ENCODE data around the gene DYNLT2. TPM values are rescaled to one million over a fixed set of nuclear protein-coding genes. Genes with fewer than 3 reads are reported as not detected.

The DYNLT2 gene
- total and polyA plus RNA-seq, 2 of the 13 experiments (the other 11 are each of a cell fraction or from before 2014, with no cell fraction given) = 2.1 to 4.3 TPM

- TF ChIP-seq BCLAF1 (IDR thresholded peaks at IDR 0.05) = no peak
- TF ChIP-seq REST (IDR thresholded peaks at IDR 0.05; ENCODE audit: borderline replicate concordance in 1 of 2, low read depth in 1 of 2, low read length in 2 of 2) = peak in 1 of 2 experiments; percentile 41; a peak in 2 of 4 replicates
- TF ChIP-seq NAIF1 (CRISPR knock-in tag; IDR thresholded peaks at IDR 0.05; ENCODE audit: borderline replicate concordance) = peak; percentile 82; the same call in 1 of the 2 replicates
- TF ChIP-seq ZNF800 (CRISPR knock-in tag; IDR thresholded peaks at IDR 0.05) = no peak; the same call in 1 of the 2 replicates
- TF ChIP-seq ZUFSP (CRISPR knock-in tag; IDR thresholded peaks at IDR 0.05; ENCODE audit: borderline replicate concordance) = no peak
- peak; percentile 84; the same call in 1 of the 2 replicates for TF ChIP-seq ZNF44 (CRISPR knock-in tag; IDR thresholded peaks at IDR 0.05)
- TF ChIP-seq RFX1 (IDR thresholded peaks at IDR 0.05) = no peak
- TF ChIP-seq ZNF225 (CRISPR knock-in tag; IDR thresholded peaks at IDR 0.05) = no peak; the same call in none of the 2 replicates
- no peak; the same call in 1 of the 2 replicates for TF ChIP-seq ZNF552 (CRISPR knock-in tag; IDR thresholded peaks at IDR 0.05; ENCODE audit: borderline replicate concordance)
- no peak for TF ChIP-seq XRCC5 (optimal IDR thresholded peaks at IDR 0.05; ENCODE audit: low read length)
- peak; percentile 74 for TF ChIP-seq ZNF652 (CRISPR knock-in tag; IDR thresholded peaks at IDR 0.05; ENCODE audit: borderline replicate concordance, low read depth)
- TF ChIP-seq ZBTB33 (CRISPR knock-in tag; IDR thresholded peaks at IDR 0.05) = 0 out of 2 replicates have a peak, but pooled peaks have one; percentile 7
- no peak; the same call in 1 of the 2 replicates for TF ChIP-seq STAT5B (CRISPR knock-in tag; IDR thresholded peaks at IDR 0.05)
- peak; percentile 73 for TF ChIP-seq ZC3H13 (CRISPR knock-in tag; IDR thresholded peaks at IDR 0.05)
- TF ChIP-seq SETDB1 (CRISPR knock-in tag; IDR thresholded peaks at IDR 0.05; ENCODE audit: borderline replicate concordance) = no peak
Observed at GRCh38 chr6:169725125-169726048, 26.0 kb downstream of the DYNLT2 start (continued).

Data from HepG2 (cell line).